H9 (cell line): ENCODE measurements around the gene GJB5. TPM values are rescaled to one million over a fixed set of nuclear protein-coding genes. Genes with fewer than 3 reads are reported as not detected.

Experiments
- DNase-seq: peaks from one replicate; pipeline ENCODE4 v3.0.0-alpha.2; 2017
- H2AFZ ChIP-seq: one replicate; pipeline ENCODE4 v1.6.1; 2013; ENCODE audit warnings: mild to moderate bottlenecking, low read length, control low read depth, moderate library complexity
- H2AK5ac ChIP-seq: 2 replicates; pipeline ENCODE4 v1.6.1; 2013; ENCODE audit warnings: low read length, control low read depth, mixed read lengths; ENCODE audit not compliant: insufficient read length
- H2BK120ac ChIP-seq: one replicate; pipeline ENCODE4 v1.6.1; 2013; ENCODE audit warnings: low read depth, mild to moderate bottlenecking, low read length, control low read depth, inconsistent platforms; ENCODE audit not compliant: poor library complexity, severe bottlenecking
- H2BK12ac ChIP-seq: 2 replicates; pipeline ENCODE4 v1.6.1; 2013; ENCODE audit warnings: low read length, control low read depth, mixed read lengths, low read depth; ENCODE audit not compliant: insufficient read length
- H2BK15ac ChIP-seq: 2 replicates; pipeline ENCODE4 v1.6.1; 2013; ENCODE audit warnings: low read depth, low read length, control low read depth
- H2BK20ac ChIP-seq: one replicate; pipeline ENCODE4 v1.6.1; 2013; ENCODE audit warnings: low read depth, mild to moderate bottlenecking, low read length, control low read depth, inconsistent platforms; ENCODE audit not compliant: poor library complexity, severe bottlenecking
- H2BK5ac ChIP-seq: 2 replicates; pipeline ENCODE4 v1.6.1; 2013; ENCODE audit warnings: low read length, control low read depth, mixed read lengths; ENCODE audit not compliant: insufficient read length
- H3K14ac ChIP-seq: 2 replicates; pipeline ENCODE4 v1.6.1; 2013; ENCODE audit warnings: low read length, control low read depth; ENCODE audit not compliant: insufficient read depth
- H3K18ac ChIP-seq: 2 replicates; pipeline ENCODE4 v1.6.1; 2013; ENCODE audit warnings: low read depth, mild to moderate bottlenecking, mixed read lengths, low read length, control low read depth; ENCODE audit not compliant: insufficient read length
- H3K23ac ChIP-seq: 2 replicates; pipeline ENCODE4 v1.6.1; 2013; ENCODE audit warnings: low read length, control low read depth, mixed read lengths, low read depth; ENCODE audit not compliant: insufficient read length
- H3K23me2 ChIP-seq: 2 replicates; pipeline ENCODE4 v1.6.1; 2013; ENCODE audit warnings: low read depth, mild to moderate bottlenecking, mixed read lengths, low read length, control low read depth; ENCODE audit not compliant: insufficient read length, poor library complexity, severe bottlenecking
- H3K27ac ChIP-seq: 2 replicates; pipeline ENCODE4 v1.5.1; 2013; ENCODE audit warnings: low read length, control low read depth, mixed read lengths, low read depth; ENCODE audit not compliant: insufficient read length
- H3K27me3 ChIP-seq: 2 replicates; pipeline ENCODE4 v1.6.1; 2013; ENCODE audit warnings: low read length, control low read depth, inconsistent platforms; ENCODE audit not compliant: insufficient read depth
- H3K4ac ChIP-seq: 2 replicates; pipeline ENCODE4 v1.6.1; 2013; ENCODE audit warnings: low read depth, mild to moderate bottlenecking, control low read depth, inconsistent platforms, low read length, moderate library complexity
- H3K4me1 ChIP-seq: 2 replicates; pipeline ENCODE4 v1.6.1; 2013; ENCODE audit warnings: low read length, control low read depth, inconsistent platforms; ENCODE audit not compliant: insufficient read depth
- H3K4me2 ChIP-seq: 2 replicates; pipeline ENCODE4 v1.6.1; 2013; ENCODE audit warnings: low read length, control low read depth, mixed read lengths; ENCODE audit not compliant: insufficient read length, insufficient read depth
- H3K56ac ChIP-seq: 2 replicates; pipeline ENCODE4 v1.6.1; 2013; ENCODE audit warnings: low read depth, mild to moderate bottlenecking, mixed read lengths, low read length, control low read depth; ENCODE audit not compliant: insufficient read length
- H3K79me1 ChIP-seq: 2 replicates; pipeline ENCODE4 v1.6.1; 2013; ENCODE audit warnings: low read depth, mild to moderate bottlenecking, moderate library complexity, low read length, control low read depth, inconsistent platforms; ENCODE audit not compliant: insufficient read depth, poor library complexity, severe bottlenecking
- H3K79me2 ChIP-seq: 2 replicates; pipeline ENCODE4 v1.6.1; 2013; ENCODE audit warnings: low read length, control low read depth, inconsistent platforms; ENCODE audit not compliant: insufficient read depth
- H3K9ac ChIP-seq: 2 replicates; pipeline ENCODE4 v1.6.1; 2013; ENCODE audit warnings: low read length, control low read depth, mixed read lengths; ENCODE audit not compliant: insufficient read length; ENCODE audit errors: extremely low read depth
- H3K9me3 ChIP-seq: one replicate; pipeline ENCODE4 v1.6.1; 2013; ENCODE audit warnings: low read depth, low read length, inconsistent platforms; ENCODE audit not compliant: control insufficient read depth
- H3T11ph ChIP-seq: one replicate; pipeline ENCODE4 v1.6.1; 2013; ENCODE audit warnings: mild to moderate bottlenecking, low read length, control low read depth, inconsistent platforms
- H4K20me1 ChIP-seq: one replicate; pipeline ENCODE4 v1.6.1; 2013; ENCODE audit not compliant: control insufficient read depth, insufficient read length, insufficient read depth
- H4K5ac ChIP-seq: 2 replicates; pipeline ENCODE4 v1.6.1; 2013; ENCODE audit warnings: low read depth, mild to moderate bottlenecking, mixed read lengths, low read length, control low read depth; ENCODE audit not compliant: insufficient read length
- H4K8ac ChIP-seq: replicated peaks from 2 replicates; pipeline ENCODE4 v1.6.1; 2013; ENCODE audit warnings: low read length, control low read depth, mixed read lengths, low read depth; ENCODE audit not compliant: insufficient read length
- H4K91ac ChIP-seq: 2 replicates; pipeline ENCODE4 v1.6.1; 2013; ENCODE audit warnings: low read depth, mild to moderate bottlenecking, moderate library complexity, mixed read lengths, low read length, control low read depth; ENCODE audit not compliant: insufficient read length
- H3K27ac Mint-ChIP-seq, 3 experiments: 2 replicates in 2 of 3; 3 replicates in 1 of 3; pipeline ENCODE4 v1.8.0; 2020 to 2021; ENCODE audit warnings: mixed read lengths in 3 of 3, mild to moderate bottlenecking in 1 of 3, moderate library complexity in 1 of 3
- H3K27me3 Mint-ChIP-seq: 2 replicates; pipeline ENCODE4 v1.8.0; 2021; ENCODE audit warnings: low read depth, mild to moderate bottlenecking, moderate library complexity, mixed read lengths
- H3K36me3 Mint-ChIP-seq, 3 experiments: 2 replicates in 2 of 3; 3 replicates in 1 of 3; pipeline ENCODE4 v1.8.0; 2020 to 2021; ENCODE audit warnings: low read depth in 3 of 3, mixed read lengths in 3 of 3; ENCODE audit not compliant: insufficient read depth in 1 of 3
- H3K4me1 Mint-ChIP-seq, 2 experiments: 2 replicates each; pipeline ENCODE4 v1.8.0; 2020; ENCODE audit warnings: mixed read lengths in 2 of 2
- H3K4me3 Mint-ChIP-seq, 2 experiments: 2 replicates in 1 of 2; 3 replicates in 1 of 2; pipeline ENCODE4 v1.8.0; 2020 to 2021; ENCODE audit warnings: mild to moderate bottlenecking in 2 of 2, mixed read lengths in 2 of 2, moderate library complexity in 1 of 2
- H3K9me3 Mint-ChIP-seq, 2 experiments: 2 replicates in 1 of 2; 3 replicates in 1 of 2; pipeline ENCODE4 v1.8.0; 2020; ENCODE audit warnings: mild to moderate bottlenecking in 2 of 2, mixed read lengths in 2 of 2, moderate library complexity in 1 of 2
- WGBS: extraction: QIAGEN DNeasy Blood & Tissue Kit; methylation state at CpG from one replicate; pipeline ENCODE4 v1.1.7; 2013; ENCODE audit warnings: missing lambda C conversion rate, low lambda C conversion rate, mixed read lengths; ENCODE audit not compliant: insufficient read length; ENCODE audit errors: extremely low coverage; 5-methylcytosine and 5-hydroxymethylcytosine counted together
- total RNA-seq: library from RNA; stranded (reverse); gene quantifications from 2 replicates; pipeline ENCODE4 v1.2.1, GENCODE V29; 2021
- TF ChIP-seq, protein P1 (sequence below): fragments of 200-600 bp; sonication (generic); conservative IDR thresholded peaks from 3 replicates; pipeline ENCODE4 v1.8.0; 2021; ENCODE audit warnings: antibody characterized with exemption, mild to moderate bottlenecking

The GJB5 gene
- total RNA-seq, 1 experiment from 2014 or later: 0.22 TPM

DNA sequence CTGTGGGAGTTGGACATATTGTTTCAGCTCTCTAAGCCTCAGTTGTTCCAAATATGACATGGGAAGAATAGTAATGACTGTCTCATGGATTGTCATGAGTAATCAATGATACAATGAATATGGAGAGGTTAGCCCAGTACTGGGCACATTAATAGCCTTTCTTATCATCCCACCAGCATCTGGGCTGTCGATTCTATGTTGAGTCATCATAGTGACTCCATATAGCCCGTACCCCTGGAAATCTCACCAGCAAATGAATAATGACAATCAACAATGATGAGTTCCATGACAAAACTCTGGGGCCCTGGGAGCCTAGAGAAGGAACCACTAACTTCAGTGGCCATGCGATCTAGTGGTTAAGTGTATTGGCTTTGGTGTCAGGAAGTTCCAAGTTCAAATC lies 39.7 kb upstream of the GJB5 start:
- H3K27me3 Mint-ChIP-seq: peaks cover 20% of the 10 kb centered on the region
- no peak for DNase-seq
- H3K27ac Mint-ChIP-seq: no peak overlapping the region; a peak in 1 of 7 replicates

More for the DNA sequence above, 39.7 kb upstream of the GJB5 start:
- Histone ChIP-seq H3K4me1 (no peaks in the 10 kb centered on the region), H2AFZ (no peak overlapping the region), H2AK5ac (no peak overlapping the region), H3K9ac (no peak overlapping the region), H3K14ac (no peak overlapping the region), H2BK120ac (no peak overlapping the region), H3K56ac (no peak overlapping the region), H3K4me2 (no peak overlapping the region), H4K5ac (no peak overlapping the region), H3T11ph (no peak overlapping the region), H2BK12ac (no peak overlapping the region), H3K79me1 (no peaks in the 10 kb centered on the region), H3K23ac (no peak overlapping the region), H2BK15ac (no peak overlapping the region), H2BK20ac (no peak overlapping the region), H3K27me3 (no peaks in the 10 kb centered on the region), H3K4ac (no peak overlapping the region), H3K18ac (no peak overlapping the region), H4K8ac (no peak overlapping the region), H4K20me1 (no peaks in the 10 kb centered on the region), H3K27ac (no peak overlapping the region), H3K9me3 (no peaks in the 10 kb centered on the region), H4K91ac (no peak overlapping the region), H3K23me2 (no peaks in the 10 kb centered on the region), H3K79me2 (no peaks in the 10 kb centered on the region), H2BK5ac (no peak overlapping the region)
- no peaks in the 10 kb centered on the region; a peak in 1 of 5 replicates for H3K9me3 Mint-ChIP-seq
- H3K4me1 Mint-ChIP-seq: peaks cover 0 to 3% of the 10 kb centered on the region in 2 experiments; a peak in 1 of 4 replicates
- TF ChIP-seq, protein P1, sequence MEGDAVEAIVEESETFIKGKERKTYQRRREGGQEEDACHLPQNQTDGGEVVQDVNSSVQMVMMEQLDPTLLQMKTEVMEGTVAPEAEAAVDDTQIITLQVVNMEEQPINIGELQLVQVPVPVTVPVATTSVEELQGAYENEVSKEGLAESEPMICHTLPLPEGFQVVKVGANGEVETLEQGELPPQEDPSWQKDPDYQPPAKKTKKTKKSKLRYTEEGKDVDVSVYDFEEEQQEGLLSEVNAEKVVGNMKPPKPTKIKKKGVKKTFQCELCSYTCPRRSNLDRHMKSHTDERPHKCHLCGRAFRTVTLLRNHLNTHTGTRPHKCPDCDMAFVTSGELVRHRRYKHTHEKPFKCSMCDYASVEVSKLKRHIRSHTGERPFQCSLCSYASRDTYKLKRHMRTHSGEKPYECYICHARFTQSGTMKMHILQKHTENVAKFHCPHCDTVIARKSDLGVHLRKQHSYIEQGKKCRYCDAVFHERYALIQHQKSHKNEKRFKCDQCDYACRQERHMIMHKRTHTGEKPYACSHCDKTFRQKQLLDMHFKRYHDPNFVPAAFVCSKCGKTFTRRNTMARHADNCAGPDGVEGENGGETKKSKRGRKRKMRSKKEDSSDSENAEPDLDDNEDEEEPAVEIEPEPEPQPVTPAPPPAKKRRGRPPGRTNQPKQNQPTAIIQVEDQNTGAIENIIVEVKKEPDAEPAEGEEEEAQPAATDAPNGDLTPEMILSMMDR: no peak
- no peaks in the 10 kb centered on the region; a peak in 1 of 7 replicates for H3K36me3 Mint-ChIP-seq
- no peak overlapping the region for H3K4me3 Mint-ChIP-seq
- WGBS: no CpG with 5 or more reads among the region's 3 CpGs
